ENCODE data around the gene CACNB1. TPM values are rescaled to one million over a fixed set of nuclear protein-coding genes. Genes with fewer than 3 reads are reported as not detected.

CACNB1 gene
- total RNA-seq, 1 donor: 7.8 TPM

DNA sequence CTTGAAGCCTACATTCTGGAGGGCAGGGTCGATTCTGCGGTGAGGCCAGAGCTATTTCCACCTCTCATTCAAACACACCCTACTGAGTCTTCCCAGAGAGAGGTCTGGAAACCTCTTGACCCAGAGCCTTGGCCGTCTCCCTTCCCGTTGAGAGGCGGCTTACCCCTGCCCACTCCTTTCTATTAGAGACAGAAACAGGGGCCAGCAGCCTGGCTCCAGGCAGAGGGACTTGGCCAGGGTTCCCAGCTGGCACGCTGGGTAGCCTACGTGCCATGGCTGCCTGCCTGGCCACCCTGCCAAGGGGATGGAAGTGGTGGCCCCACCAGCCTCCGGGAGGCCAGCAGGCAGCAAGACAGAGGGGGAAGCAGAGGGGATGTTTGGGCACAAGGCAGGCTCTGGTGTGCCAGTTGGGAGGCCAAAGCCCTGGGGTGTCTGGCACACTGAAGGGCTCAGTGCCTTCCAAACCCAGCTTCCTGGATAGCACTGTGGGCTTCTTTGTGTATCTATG lies 22.2 kb upstream of the CACNB1 start:
- TF ChIP-seq, protein P1, sequence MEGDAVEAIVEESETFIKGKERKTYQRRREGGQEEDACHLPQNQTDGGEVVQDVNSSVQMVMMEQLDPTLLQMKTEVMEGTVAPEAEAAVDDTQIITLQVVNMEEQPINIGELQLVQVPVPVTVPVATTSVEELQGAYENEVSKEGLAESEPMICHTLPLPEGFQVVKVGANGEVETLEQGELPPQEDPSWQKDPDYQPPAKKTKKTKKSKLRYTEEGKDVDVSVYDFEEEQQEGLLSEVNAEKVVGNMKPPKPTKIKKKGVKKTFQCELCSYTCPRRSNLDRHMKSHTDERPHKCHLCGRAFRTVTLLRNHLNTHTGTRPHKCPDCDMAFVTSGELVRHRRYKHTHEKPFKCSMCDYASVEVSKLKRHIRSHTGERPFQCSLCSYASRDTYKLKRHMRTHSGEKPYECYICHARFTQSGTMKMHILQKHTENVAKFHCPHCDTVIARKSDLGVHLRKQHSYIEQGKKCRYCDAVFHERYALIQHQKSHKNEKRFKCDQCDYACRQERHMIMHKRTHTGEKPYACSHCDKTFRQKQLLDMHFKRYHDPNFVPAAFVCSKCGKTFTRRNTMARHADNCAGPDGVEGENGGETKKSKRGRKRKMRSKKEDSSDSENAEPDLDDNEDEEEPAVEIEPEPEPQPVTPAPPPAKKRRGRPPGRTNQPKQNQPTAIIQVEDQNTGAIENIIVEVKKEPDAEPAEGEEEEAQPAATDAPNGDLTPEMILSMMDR (IDR thresholded peaks at IDR 0.05; ENCODE audit: insufficient read depth, low read depth, low read length): no peak
- no peak overlapping the region for H3K4me3 ChIP-seq (ENCODE audit: low read depth, low read length)
- no peak for DNase-seq (ENCODE audit: low read depth)

DNA sequence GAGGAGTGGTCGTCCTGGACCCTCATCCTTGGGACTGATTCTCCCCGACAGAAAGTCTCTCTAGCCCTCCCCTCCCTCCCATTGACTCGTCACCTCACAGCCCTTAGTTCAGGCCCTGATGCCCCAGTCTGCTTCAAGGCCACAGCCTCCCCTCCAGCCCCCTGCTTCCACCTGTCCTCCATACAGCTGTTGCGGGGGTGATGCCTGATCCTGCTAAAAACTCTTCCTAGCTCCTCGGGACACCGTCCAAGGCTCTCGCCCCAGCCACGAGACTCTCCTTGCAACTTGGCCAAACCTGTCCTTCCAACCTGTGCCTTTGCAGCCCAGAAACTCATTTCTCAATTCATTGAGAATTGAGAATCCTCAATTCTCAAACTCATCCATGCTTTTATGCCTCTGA lies 21.4 kb upstream of the CACNB1 start:
- no peak overlapping the region for H3K4me3 ChIP-seq (ENCODE audit: low read depth, low read length)
- no peak for DNase-seq (ENCODE audit: low read depth)
- TF ChIP-seq, protein P1 (IDR thresholded peaks at IDR 0.05; ENCODE audit: insufficient read depth, low read depth, low read length): no peak

DNA sequence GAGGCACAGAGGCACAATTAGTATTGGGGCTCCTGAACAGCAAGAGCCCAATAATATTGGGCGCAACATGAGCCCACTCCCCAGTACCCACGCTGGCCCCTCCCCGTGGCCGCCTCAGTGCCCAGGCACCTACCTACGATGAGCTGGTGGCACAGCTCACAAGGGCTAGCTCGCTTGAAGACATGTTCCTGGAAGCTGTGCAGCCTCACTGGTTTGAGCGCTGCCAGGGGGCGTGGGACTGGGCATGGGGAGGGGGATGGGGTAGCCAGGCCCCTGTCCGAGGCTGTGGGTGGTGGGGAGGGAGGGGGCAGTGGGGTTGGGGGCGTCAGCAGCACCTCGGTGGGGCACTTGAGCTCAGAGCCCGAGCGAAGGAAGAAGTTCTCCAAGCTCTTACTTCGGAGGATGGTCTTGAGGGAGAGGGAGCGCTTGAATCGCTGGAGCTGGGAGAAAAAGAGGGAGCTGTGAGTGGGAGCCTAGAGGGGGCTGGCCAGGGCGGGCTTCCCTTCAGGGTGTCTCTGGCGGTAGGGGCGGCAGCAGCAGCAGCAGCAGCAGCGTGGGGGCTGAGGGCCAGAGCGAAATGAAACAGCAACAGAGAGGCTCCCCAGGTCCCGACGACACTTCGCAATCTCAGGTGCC lies 20.4 kb upstream of the CACNB1 start:
- DNase-seq (ENCODE audit: low read depth): no peak
- H3K4me3 ChIP-seq (ENCODE audit: low read depth, low read length): no peak overlapping the region
- TF ChIP-seq, protein P1 (IDR thresholded peaks at IDR 0.05; ENCODE audit: insufficient read depth, low read depth, low read length): no peak

DNA sequence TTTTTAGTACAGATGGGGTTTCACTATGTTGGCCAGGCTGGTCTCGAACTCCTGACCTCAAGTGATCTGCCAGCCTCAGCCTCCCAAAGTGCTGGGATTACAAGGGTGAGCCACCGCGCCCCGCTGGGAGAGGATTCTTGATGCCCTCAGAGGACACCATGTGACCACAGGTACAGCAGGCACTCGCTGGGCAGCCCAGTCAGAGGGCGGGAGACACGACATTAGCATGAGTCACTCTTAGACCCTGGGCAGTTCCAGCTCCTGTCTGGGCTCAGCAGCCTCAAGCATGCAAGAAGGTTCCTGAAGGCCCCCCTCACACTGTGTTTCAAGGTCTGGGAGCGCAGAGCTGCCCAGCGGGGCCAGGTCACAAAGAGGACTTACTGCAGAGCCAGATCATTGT lies 16.4 kb upstream of the CACNB1 start:
- TF ChIP-seq, protein P1 (IDR thresholded peaks at IDR 0.05; ENCODE audit: insufficient read depth, low read depth, low read length): no peak
- no peak overlapping the region for H3K4me3 ChIP-seq (ENCODE audit: low read depth, low read length)
- no peak for DNase-seq (ENCODE audit: low read depth)

DNA sequence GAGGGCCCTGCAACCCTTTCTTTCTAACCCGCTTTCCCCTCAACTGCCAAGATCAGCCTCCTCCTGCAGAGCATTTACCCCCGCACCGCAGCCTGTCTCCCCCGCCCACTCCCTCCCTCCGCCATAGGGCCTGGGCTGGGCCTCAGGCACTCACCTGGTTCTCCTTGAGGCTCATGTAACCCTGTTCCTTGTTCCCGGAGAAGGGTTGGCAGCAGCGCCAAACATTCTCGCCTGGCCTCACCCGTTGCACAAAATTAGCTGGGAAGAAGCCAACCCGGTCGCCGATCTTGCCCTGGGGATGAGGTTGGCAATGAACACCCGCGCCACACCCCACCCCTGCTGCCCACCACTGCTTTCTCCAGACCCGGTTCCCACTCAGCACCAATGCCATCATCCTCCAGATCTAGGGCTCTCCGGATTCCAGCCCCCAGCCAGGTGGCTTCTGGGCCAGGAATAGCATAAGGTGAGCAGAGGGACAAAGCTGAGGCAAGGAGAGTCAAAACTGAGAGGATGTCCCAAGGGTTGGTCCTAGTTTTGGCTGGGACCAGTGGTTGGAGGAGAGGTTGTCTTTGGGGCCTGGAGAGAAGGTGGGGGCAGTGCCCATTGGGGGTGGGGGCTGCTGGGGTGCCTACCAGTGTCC lies 15.5 kb upstream of the CACNB1 start:
- DNase-seq (ENCODE audit: low read depth): no peak
- TF ChIP-seq, protein P1 (IDR thresholded peaks at IDR 0.05; ENCODE audit: insufficient read depth, low read depth, low read length): no peak
- H3K4me3 ChIP-seq (ENCODE audit: low read depth, low read length): no peak overlapping the region

DNA sequence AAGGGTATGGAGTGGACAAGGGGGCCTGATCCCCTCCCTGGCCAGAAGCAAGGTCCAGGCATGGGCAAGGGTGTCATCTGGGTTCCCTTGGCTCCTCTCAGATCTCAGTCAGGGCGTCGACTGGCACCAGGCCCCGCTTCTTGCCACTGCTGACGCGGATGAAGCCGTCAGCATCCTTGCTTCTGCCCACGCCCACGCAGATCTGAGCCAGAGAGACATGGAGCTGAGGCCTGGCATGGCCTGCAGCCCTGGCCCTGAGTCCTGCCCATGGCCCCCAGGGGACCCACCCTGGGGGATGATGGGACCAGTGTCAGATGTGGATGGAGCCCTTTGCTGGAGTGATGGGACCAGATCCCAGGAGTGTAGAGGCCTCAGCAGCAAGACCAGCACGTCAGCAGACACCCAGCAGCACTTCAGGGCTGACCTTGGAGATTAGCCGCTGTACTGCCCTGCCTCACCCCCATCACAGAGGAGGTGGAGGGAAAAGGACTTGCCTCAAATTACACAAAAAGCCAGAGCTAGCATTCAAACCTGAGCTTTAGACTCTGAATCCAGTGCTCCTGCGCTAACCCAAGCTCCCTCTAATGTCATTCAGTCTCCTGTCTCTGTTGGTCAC lies 14.8 kb upstream of the CACNB1 start:
- no peak for DNase-seq (ENCODE audit: low read depth)

More for the DNA sequence above, 14.8 kb upstream of the CACNB1 start:
- no peak overlapping the region for H3K4me3 ChIP-seq (ENCODE audit: low read depth, low read length)
- TF ChIP-seq, protein P1 (IDR thresholded peaks at IDR 0.05; ENCODE audit: insufficient read depth, low read depth, low read length): no peak
